ENCODE results near the gene AFF2. TPM values are rescaled to one million over a fixed set of nuclear protein-coding genes. Genes with fewer than 3 reads are reported as not detected.

Gene AFF2
- total RNA-seq, 1 experiment from 2014 or later: 0.05 TPM

DNA sequence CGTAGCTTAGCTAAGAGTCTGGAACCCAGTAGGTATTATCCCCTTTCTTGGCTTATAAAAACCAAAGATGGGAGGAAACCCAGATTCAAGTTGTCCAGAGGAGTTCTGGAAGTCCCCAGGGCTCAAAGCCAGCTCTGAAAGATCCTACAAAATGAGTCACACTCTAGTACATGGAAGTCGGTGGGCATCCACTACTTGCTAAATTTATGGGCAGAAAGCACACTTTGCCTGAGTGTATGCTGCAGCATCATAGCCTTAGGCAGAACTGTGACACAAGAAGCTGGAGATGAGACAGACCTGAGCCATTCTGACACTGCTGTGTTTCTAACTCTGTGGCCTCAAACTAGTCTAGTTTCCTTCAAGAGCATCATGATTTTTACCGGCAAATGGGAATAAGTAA is 429.3 kb downstream of the AFF2 start:
- H3K4me3 ChIP-seq (replicated peaks in 1 of 2; ENCODE audit: low read depth in 1 of 2, low read length in 2 of 2): no peak overlapping the region
- no peaks in the 10 kb centered on the region for H3K27me3 ChIP-seq (ENCODE audit: insufficient read depth, low read length)
- CTCF ChIA-PET: no interaction called here
- H3K36me3 ChIP-seq (ENCODE audit: control insufficient read depth in 1 of 2, insufficient read depth in 2 of 2, low read length in 2 of 2): no peaks in the 10 kb centered on the region
- RAD21 ChIA-PET (ENCODE audit: low non-redundant PET in 1 of 2, low total read pairs in 2 of 2, uncharacterized antibody in 2 of 2, unreplicated experiment in 2 of 2): no interaction called here
- H3K4me1 ChIP-seq (ENCODE audit: control insufficient read depth in 1 of 2, insufficient read depth in 2 of 2, low read length in 2 of 2): no peaks in the 10 kb centered on the region
- H3K79me2 ChIP-seq (ENCODE audit: insufficient read depth, low read length): no peaks in the 10 kb centered on the region
- intact Hi-C loops (cut with micrococcal nuclease): no loop called here
- H3K9me2 ChIP-seq (ENCODE audit: insufficient read depth): no peaks in the 10 kb centered on the region
- no peak overlapping the region for H3K9ac ChIP-seq (ENCODE audit: low read length)
- H3K9me3 ChIP-seq (ENCODE audit: control insufficient read depth in 1 of 2, insufficient read depth in 1 of 2, low read depth in 1 of 2, low read length in 2 of 2): no peaks in the 10 kb centered on the region
- BruUV-seq (replicated peaks): no TSS peak
- DNase-seq (ENCODE audit: low read depth, low spot score) (no peak), ATAC-seq (no peak)
- POLR2A ChIA-PET: no interaction called here
- no peak overlapping the region for H3K27ac ChIP-seq (ENCODE audit: low read depth, low read length)
- no peaks in the 10 kb centered on the region for H4K20me1 ChIP-seq (ENCODE audit: insufficient read depth)
- no peak overlapping the region for H2AFZ ChIP-seq (ENCODE audit: low read depth, low read length, poor library complexity, severe bottlenecking)
- no peak for TF ChIP-seq SP1 (IDR thresholded peaks at IDR 0.05; ENCODE audit: low read depth)
- TF ChIP-seq YY1 (IDR thresholded peaks at IDR 0.05; ENCODE audit: extremely low read depth, insufficient replicate concordance, low read depth, low read length): no peak
- TF ChIP-seq RAD21 (IDR thresholded peaks at IDR 0.05; ENCODE audit: low read depth): no peak
- no peak for TF ChIP-seq ELF1 (IDR thresholded peaks at IDR 0.05; ENCODE audit: borderline replicate concordance, low read depth)
- no peak for TF ChIP-seq EZH2 (IDR thresholded peaks at IDR 0.05)
- no peak for TF ChIP-seq FOSL1 (IDR thresholded peaks at IDR 0.05; ENCODE audit: low read depth)
- TF ChIP-seq, protein P1, sequence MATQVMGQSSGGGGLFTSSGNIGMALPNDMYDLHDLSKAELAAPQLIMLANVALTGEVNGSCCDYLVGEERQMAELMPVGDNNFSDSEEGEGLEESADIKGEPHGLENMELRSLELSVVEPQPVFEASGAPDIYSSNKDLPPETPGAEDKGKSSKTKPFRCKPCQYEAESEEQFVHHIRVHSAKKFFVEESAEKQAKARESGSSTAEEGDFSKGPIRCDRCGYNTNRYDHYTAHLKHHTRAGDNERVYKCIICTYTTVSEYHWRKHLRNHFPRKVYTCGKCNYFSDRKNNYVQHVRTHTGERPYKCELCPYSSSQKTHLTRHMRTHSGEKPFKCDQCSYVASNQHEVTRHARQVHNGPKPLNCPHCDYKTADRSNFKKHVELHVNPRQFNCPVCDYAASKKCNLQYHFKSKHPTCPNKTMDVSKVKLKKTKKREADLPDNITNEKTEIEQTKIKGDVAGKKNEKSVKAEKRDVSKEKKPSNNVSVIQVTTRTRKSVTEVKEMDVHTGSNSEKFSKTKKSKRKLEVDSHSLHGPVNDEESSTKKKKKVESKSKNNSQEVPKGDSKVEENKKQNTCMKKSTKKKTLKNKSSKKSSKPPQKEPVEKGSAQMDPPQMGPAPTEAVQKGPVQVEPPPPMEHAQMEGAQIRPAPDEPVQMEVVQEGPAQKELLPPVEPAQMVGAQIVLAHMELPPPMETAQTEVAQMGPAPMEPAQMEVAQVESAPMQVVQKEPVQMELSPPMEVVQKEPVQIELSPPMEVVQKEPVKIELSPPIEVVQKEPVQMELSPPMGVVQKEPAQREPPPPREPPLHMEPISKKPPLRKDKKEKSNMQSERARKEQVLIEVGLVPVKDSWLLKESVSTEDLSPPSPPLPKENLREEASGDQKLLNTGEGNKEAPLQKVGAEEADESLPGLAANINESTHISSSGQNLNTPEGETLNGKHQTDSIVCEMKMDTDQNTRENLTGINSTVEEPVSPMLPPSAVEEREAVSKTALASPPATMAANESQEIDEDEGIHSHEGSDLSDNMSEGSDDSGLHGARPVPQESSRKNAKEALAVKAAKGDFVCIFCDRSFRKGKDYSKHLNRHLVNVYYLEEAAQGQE (IDR thresholded peaks at IDR 0.05; ENCODE audit: low read depth): no peak
- H3K4me2 ChIP-seq (ENCODE audit: low read length): no peak overlapping the region

Data from HCT116 (cell line).